ENCODE results near the gene ENPEP. TPM values are rescaled to one million over a fixed set of nuclear protein-coding genes. Genes with fewer than 3 reads are reported as not detected.

Gene ENPEP
- total RNA-seq, 4 donors from 2014 or later, result 2.0 to 6.6 (median 2.4) TPM

- Histone ChIP-seq H3K4me3 (replicated peaks in 1 of 3) (no peak overlapping the region), H3K36me3 (no peaks in the 10 kb centered on the region), H3K4me1 (peaks cover 0 to 5% of the 10 kb centered on the region in 2 donors), H3K27ac (no peak overlapping the region), H3K9me3 (no peaks in the 10 kb centered on the region), H3K27me3 (peaks cover 42% of the 10 kb centered on the region)
- WGBS, 2 donors, result 9 to 10% methylated on average over 21 to 28 of the region's 54 CpGs
- no peak for DNase-seq
- TF ChIP-seq POLR2A (IDR thresholded peaks at IDR 0.05), result no peak
- intact Hi-C loops (cut with DNase I), result no loop called here
These were observed 135.2 kb downstream of the ENPEP start for GRCh38 chr4:110610940-110611831.

DNA sequence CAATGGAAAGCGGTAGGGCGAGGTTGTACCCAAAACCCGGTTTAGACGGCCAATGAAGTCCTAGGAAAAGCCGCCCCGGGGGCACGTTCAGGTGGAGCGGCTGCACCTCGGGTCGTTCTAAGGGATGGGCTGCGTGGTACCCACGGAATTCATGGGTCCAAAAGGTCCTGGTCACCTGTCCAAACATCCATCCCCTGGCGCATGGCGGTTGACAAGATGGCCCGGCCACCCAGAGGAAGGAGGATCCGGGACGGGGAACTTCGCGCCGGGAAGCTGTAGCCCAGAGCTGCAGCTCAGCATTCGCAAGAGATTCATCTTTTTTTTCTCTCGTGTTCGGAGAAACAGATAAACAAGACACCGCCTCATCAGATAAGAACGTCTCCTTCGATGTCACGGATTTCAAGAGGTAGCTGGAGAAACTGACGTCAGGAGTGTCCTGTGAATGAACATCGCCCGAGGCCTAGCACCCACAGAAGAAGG is 136.1 kb downstream of the ENPEP start:
- TF ChIP-seq POLR2A (IDR thresholded peaks at IDR 0.05), result no peak
- no peak for TF ChIP-seq CTCF (IDR thresholded peaks at IDR 0.05)
- peaks cover 0 to 5% of the 10 kb centered on the region in 2 donors for H3K4me1 ChIP-seq
- 14 to 22% methylated on average over 21 to 30 of the region's 30 CpGs for WGBS, 2 donors
- no peak for DNase-seq
- no peaks in the 10 kb centered on the region for H3K36me3 ChIP-seq
- no peaks in the 10 kb centered on the region for H3K9me3 ChIP-seq
- no peak overlapping the region for H3K4me3 ChIP-seq (replicated peaks in 1 of 3)
- H3K27me3 ChIP-seq, result peaks cover 49% of the 10 kb centered on the region
- intact Hi-C loops (cut with DNase I), result no loop called here
- no peak overlapping the region for H3K27ac ChIP-seq

DNA sequence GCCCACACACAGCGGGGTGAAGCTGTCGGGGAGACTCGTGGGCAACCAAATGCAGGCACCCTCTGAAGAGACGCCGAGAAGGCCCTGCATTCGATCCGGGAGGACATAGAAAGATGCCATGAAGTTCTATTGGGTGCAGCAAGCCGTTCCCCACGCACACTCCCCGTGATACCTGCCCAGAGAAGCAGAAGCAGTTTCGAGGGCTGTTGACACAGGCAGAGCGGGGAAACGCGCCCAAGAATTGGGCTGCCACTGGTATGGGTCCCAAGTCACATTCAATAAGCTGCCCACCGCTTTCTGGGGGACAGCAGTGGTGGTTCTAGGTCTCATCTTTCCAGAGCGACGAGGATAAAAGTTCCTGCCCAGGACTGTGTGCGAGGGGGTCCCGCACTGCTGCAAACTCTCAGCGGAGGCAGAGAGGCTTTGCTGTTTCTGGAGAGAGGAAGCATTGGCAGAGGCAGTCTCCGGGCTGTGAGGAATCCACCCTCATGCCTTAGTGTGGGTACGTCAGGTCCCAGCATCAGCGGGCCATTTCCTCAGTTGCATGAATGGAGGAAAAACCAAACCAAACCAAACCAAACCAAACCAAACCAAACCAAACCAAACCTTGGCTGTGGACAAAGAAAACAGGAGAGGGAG is 136.8 kb downstream of the ENPEP start:
- DNase-seq, result no peak
- intact Hi-C loops (cut with DNase I), result no loop called here

DNA sequence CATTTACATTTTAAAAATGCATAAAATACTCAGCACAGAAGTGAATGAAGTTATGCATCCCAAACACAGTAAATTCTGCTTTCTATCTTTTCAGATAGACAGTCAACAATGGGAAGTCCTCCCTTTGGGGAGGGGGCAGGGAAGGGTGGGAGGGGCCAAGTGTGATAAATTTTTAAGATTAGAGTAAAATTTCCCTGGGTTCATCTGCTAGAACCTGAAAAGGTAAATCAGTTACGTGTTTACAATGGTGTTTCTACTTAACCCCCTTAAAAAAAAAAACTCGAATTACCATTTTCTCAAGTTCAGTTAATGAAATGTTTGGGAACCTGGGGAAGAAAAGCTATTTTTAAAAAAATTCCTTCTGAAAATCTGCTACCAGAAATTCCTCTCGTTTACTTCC is 137.8 kb downstream of the ENPEP start:
- H3K4me1 ChIP-seq, result peaks cover 0 to 12% of the 10 kb centered on the region in 2 donors
- intact Hi-C loops (cut with DNase I), result no loop called here
- 14 to 25% methylated on average over 3 of the region's 3 CpGs for WGBS, 2 donors
- no peak for DNase-seq
- H3K27ac ChIP-seq, result no peak overlapping the region
- H3K4me3 ChIP-seq (replicated peaks in 1 of 3), result no peak overlapping the region
- no peaks in the 10 kb centered on the region for H3K9me3 ChIP-seq
- no peak for TF ChIP-seq CTCF (IDR thresholded peaks at IDR 0.05)
- TF ChIP-seq POLR2A (IDR thresholded peaks at IDR 0.05), result no peak
- peaks cover 67% of the 10 kb centered on the region for H3K27me3 ChIP-seq
- no peaks in the 10 kb centered on the region for H3K36me3 ChIP-seq

More for the DNA sequence above, 136.8 kb downstream of the ENPEP start:
- Histone ChIP-seq H3K9me3 (no peaks in the 10 kb centered on the region), H3K27ac (no peak overlapping the region), H3K27me3 (peaks cover 57% of the 10 kb centered on the region), H3K36me3 (no peaks in the 10 kb centered on the region), H3K4me1 (peaks cover 0 to 5% of the 10 kb centered on the region in 2 donors), H3K4me3 (replicated peaks in 1 of 3) (no peak overlapping the region)
- 7 to 20% methylated on average over 23 of the region's 23 CpGs for WGBS, 2 donors
- no peak for TF ChIP-seq CTCF (IDR thresholded peaks at IDR 0.05)
- TF ChIP-seq POLR2A (IDR thresholded peaks at IDR 0.05), result no peak

DNA sequence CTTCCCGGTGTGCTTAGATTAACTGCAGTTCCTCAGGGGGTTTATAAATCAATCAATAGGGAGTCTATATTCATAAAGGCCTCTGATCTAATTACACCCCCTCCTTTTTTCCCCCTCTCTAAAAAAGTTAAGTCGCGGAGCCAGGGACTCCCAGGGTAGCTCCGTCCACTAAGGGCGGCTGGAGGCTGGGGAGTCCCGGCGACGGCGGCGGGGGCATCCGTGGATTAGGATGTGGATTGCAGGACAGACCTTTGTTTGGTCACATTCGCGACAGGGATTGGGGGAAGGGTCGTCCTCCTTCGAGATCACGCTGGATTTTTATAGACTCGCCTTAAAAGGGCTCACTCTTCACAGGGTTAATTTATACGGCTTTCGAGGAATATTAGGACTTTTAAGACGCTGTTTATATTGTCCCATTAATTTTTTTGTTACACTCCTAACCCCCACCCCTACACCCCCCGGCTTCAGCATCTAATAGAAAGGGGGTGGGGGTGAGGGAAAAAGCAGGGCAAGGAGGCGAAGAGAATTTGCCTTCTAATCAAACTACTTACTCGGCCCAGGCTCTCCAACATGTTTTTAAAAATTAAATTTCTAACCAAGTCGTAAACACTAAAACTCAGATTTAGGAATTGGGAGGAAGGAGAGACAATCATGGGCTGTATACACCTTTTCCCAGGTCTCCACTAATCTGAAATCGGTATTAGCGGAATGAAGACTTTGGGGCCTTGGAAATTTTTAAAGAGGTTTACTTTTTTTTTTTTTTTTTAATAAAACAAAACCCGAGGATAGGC is 138.4 kb downstream of the ENPEP start:
- 16% methylated on average over 27 of the region's 27 CpGs for WGBS, 2 donors
- no peak for DNase-seq
- intact Hi-C loops (cut with DNase I), result no loop called here
- no peak overlapping the region for H3K27ac ChIP-seq
- no peak overlapping the region for H3K4me3 ChIP-seq (replicated peaks in 1 of 3)
- no peaks in the 10 kb centered on the region for H3K9me3 ChIP-seq
- peaks cover 73% of the 10 kb centered on the region for H3K27me3 ChIP-seq
- no peaks in the 10 kb centered on the region for H3K36me3 ChIP-seq
- peaks cover 0 to 18% of the 10 kb centered on the region in 2 donors for H3K4me1 ChIP-seq
- TF ChIP-seq POLR2A (IDR thresholded peaks at IDR 0.05) (no peak), CTCF (IDR thresholded peaks at IDR 0.05) (no peak)

Measured in thyroid gland (tissue), 4 donors.